ENCODE results near the gene GALNT18.
A peak's percentile ranks its signal among the peaks of the same experiment; 100 is the strongest.

Gene GALNT18

GRCh38 chr11:11411401-11411985, 210.3 kb downstream of the GALNT18 start:
- Histone ChIP-seq H3K4me3 (ENCODE audit: extremely low read depth, insufficient read depth, low read length, poor library complexity, severe bottlenecking) (no peak overlapping the region), H3K36me3 (ENCODE audit: control insufficient read depth, insufficient read depth, low read length) (no peaks in the 10 kb centered on the region), H3K4me1 (ENCODE audit: control insufficient read depth, insufficient read depth, low read length, poor library complexity, severe bottlenecking) (peaks cover 24% of the 10 kb centered on the region), H3K27ac (ENCODE audit: low read depth, low read length, severe bottlenecking) (no peak overlapping the region), H3K9me3 (ENCODE audit: control insufficient read depth, low read length) (no peaks in the 10 kb centered on the region)
- 91 to 97% methylated on average over 7 of the region's 8 CpGs for WGBS, 2 experiments (ENCODE audit: insufficient coverage in 2 of 2)

GRCh38 chr11:11409901-11410300, 211.9 kb downstream of the GALNT18 start:
- WGBS, 2 experiments (ENCODE audit: insufficient coverage in 2 of 2), result 60 to 64% methylated on average over 3 of the region's 3 CpGs
- Histone ChIP-seq H3K27ac (ENCODE audit: low read depth, low read length, severe bottlenecking) (no peak overlapping the region), H3K4me3 (ENCODE audit: extremely low read depth, insufficient read depth, low read length, poor library complexity, severe bottlenecking) (no peak overlapping the region), H3K9me3 (ENCODE audit: control insufficient read depth, low read length) (no peaks in the 10 kb centered on the region), H3K36me3 (ENCODE audit: control insufficient read depth, insufficient read depth, low read length) (no peaks in the 10 kb centered on the region), H3K4me1 (ENCODE audit: control insufficient read depth, insufficient read depth, low read length, poor library complexity, severe bottlenecking) (peaks cover 19% of the 10 kb centered on the region)

GRCh38 chr11:11409224-11409623, 212.6 kb downstream of the GALNT18 start:
- Histone ChIP-seq H3K9me3 (ENCODE audit: control insufficient read depth, low read length) (no peaks in the 10 kb centered on the region), H3K4me3 (ENCODE audit: extremely low read depth, insufficient read depth, low read length, poor library complexity, severe bottlenecking) (no peak overlapping the region), H3K36me3 (ENCODE audit: control insufficient read depth, insufficient read depth, low read length) (no peaks in the 10 kb centered on the region), H3K4me1 (ENCODE audit: control insufficient read depth, insufficient read depth, low read length, poor library complexity, severe bottlenecking) (peaks cover 19% of the 10 kb centered on the region), H3K27ac (ENCODE audit: low read depth, low read length, severe bottlenecking) (no peak overlapping the region)
- 94 to 95% methylated on average over 5 to 6 of the region's 6 CpGs for whole genome bisulfite sequencing, 2 experiments (ENCODE audit: insufficient coverage in 2 of 2)

- H3K4me3 ChIP-seq (ENCODE audit: extremely low read depth, insufficient read depth, low read length, poor library complexity, severe bottlenecking), result no peak overlapping the region
- H3K27ac ChIP-seq (ENCODE audit: low read depth, low read length, severe bottlenecking), result no peak overlapping the region
- peaks cover 19% of the 10 kb centered on the region for H3K4me1 ChIP-seq (ENCODE audit: control insufficient read depth, insufficient read depth, low read length, poor library complexity, severe bottlenecking)
- no peaks in the 10 kb centered on the region for H3K36me3 ChIP-seq (ENCODE audit: control insufficient read depth, insufficient read depth, low read length)
- no peaks in the 10 kb centered on the region for H3K9me3 ChIP-seq (ENCODE audit: control insufficient read depth, low read length)
- 92 to 93% methylated on average over 4 to 6 of the region's 11 CpGs for WGBS, 2 experiments (ENCODE audit: insufficient coverage in 2 of 2)
These were observed 213.2 kb downstream of the GALNT18 start for GRCh38 chr11:11408436-11409221.

GRCh38 chr11:11407763-11408084, 214.1 kb downstream of the GALNT18 start:
- Histone ChIP-seq H3K4me1 (ENCODE audit: control insufficient read depth, insufficient read depth, low read length, poor library complexity, severe bottlenecking) (peaks cover 19% of the 10 kb centered on the region), H3K9me3 (ENCODE audit: control insufficient read depth, low read length) (no peaks in the 10 kb centered on the region), H3K4me3 (ENCODE audit: extremely low read depth, insufficient read depth, low read length, poor library complexity, severe bottlenecking) (no peak overlapping the region), H3K36me3 (ENCODE audit: control insufficient read depth, insufficient read depth, low read length) (no peaks in the 10 kb centered on the region), H3K27ac (ENCODE audit: low read depth, low read length, severe bottlenecking) (peak overlapping the region; percentile 48)
- WGBS, 2 experiments (ENCODE audit: insufficient coverage in 2 of 2), result 77 to 79% methylated on average over 2 to 4 of the region's 5 CpGs

GRCh38 chr11:11407065-11407762, 214.6 kb downstream of the GALNT18 start:
- WGBS, 2 experiments (ENCODE audit: insufficient coverage in 2 of 2), result 67 to 78% methylated on average over 7 of the region's 9 CpGs

GRCh38 chr11:11406652-11407051, 215.2 kb downstream of the GALNT18 start:
- 91 to 94% methylated on average over 3 of the region's 3 CpGs for WGBS, 2 experiments (ENCODE audit: insufficient coverage in 2 of 2)
- Histone ChIP-seq H3K27ac (ENCODE audit: low read depth, low read length, severe bottlenecking) (no peak overlapping the region), H3K9me3 (ENCODE audit: control insufficient read depth, low read length) (no peaks in the 10 kb centered on the region), H3K36me3 (ENCODE audit: control insufficient read depth, insufficient read depth, low read length) (no peaks in the 10 kb centered on the region), H3K4me1 (ENCODE audit: control insufficient read depth, insufficient read depth, low read length, poor library complexity, severe bottlenecking) (peaks cover 19% of the 10 kb centered on the region), H3K4me3 (ENCODE audit: extremely low read depth, insufficient read depth, low read length, poor library complexity, severe bottlenecking) (no peak overlapping the region)

More at GRCh38 chr11:11407065-11407762, 214.6 kb downstream of the GALNT18 start:
- H3K4me1 ChIP-seq (ENCODE audit: control insufficient read depth, insufficient read depth, low read length, poor library complexity, severe bottlenecking), result peaks cover 19% of the 10 kb centered on the region
- peak overlapping the region; percentile 48 for H3K27ac ChIP-seq (ENCODE audit: low read depth, low read length, severe bottlenecking)
- H3K9me3 ChIP-seq (ENCODE audit: control insufficient read depth, low read length), result no peaks in the 10 kb centered on the region
- H3K4me3 ChIP-seq (ENCODE audit: extremely low read depth, insufficient read depth, low read length, poor library complexity, severe bottlenecking), result no peak overlapping the region
- no peaks in the 10 kb centered on the region for H3K36me3 ChIP-seq (ENCODE audit: control insufficient read depth, insufficient read depth, low read length)

GRCh38 chr11:11403763-11404725, 217.8 kb downstream of the GALNT18 start:
- Histone ChIP-seq H3K9me3 (ENCODE audit: control insufficient read depth, low read length) (no peaks in the 10 kb centered on the region), H3K36me3 (ENCODE audit: control insufficient read depth, insufficient read depth, low read length) (no peaks in the 10 kb centered on the region), H3K4me3 (ENCODE audit: extremely low read depth, insufficient read depth, low read length, poor library complexity, severe bottlenecking) (no peak overlapping the region), H3K4me1 (ENCODE audit: control insufficient read depth, insufficient read depth, low read length, poor library complexity, severe bottlenecking) (peaks cover 14% of the 10 kb centered on the region), H3K27ac (ENCODE audit: low read depth, low read length, severe bottlenecking) (no peak overlapping the region)
- WGBS, 2 experiments (ENCODE audit: insufficient coverage in 2 of 2), result 58 to 72% methylated on average over 15 to 20 of the region's 20 CpGs

- 80 to 86% methylated on average over 1 of the region's 3 CpGs for WGBS, 2 experiments (ENCODE audit: insufficient coverage in 2 of 2)
These were observed 219.8 kb downstream of the GALNT18 start for GRCh38 chr11:11401960-11402535.

More at GRCh38 chr11:11401960-11402535, 219.8 kb downstream of the GALNT18 start:
- no peak overlapping the region for H3K27ac ChIP-seq (ENCODE audit: low read depth, low read length, severe bottlenecking)
- peaks cover 12% of the 10 kb centered on the region for H3K4me1 ChIP-seq (ENCODE audit: control insufficient read depth, insufficient read depth, low read length, poor library complexity, severe bottlenecking)
- no peaks in the 10 kb centered on the region for H3K36me3 ChIP-seq (ENCODE audit: control insufficient read depth, insufficient read depth, low read length)
- no peaks in the 10 kb centered on the region for H3K9me3 ChIP-seq (ENCODE audit: control insufficient read depth, low read length)
- H3K4me3 ChIP-seq (ENCODE audit: extremely low read depth, insufficient read depth, low read length, poor library complexity, severe bottlenecking), result no peak overlapping the region
